ENCODE data around the gene AMPD3. TPM values are rescaled to one million over a fixed set of nuclear protein-coding genes. Genes with fewer than 3 reads are reported as not detected.

Gene AMPD3
- total and polyA plus RNA-seq, 2 donors (not counting 1 experiment from before 2014, with no cell fraction given): 40.1 to 85.5 TPM

- ATAC-seq (ENCODE audit: low read depth): no peak
- Histone ChIP-seq H2AFZ (ENCODE audit: insufficient read depth, low read depth, low read length, poor library complexity, severe bottlenecking) (no peak overlapping the region), H3K9ac (ENCODE audit: low read length) (no peak overlapping the region), H3K4me1 (ENCODE audit: control insufficient read depth in 2 of 2, insufficient read depth in 2 of 2, low read length in 2 of 2) (peaks cover 22 to 31% of the 10 kb centered on the region in 2 donors), H3K36me3 (replicated peaks in 1 of 2; ENCODE audit: control extremely low read depth in 1 of 2, control insufficient read depth in 1 of 2, extremely low read depth in 1 of 2, insufficient read depth in 2 of 2, low read length in 1 of 2) (peaks cover 23 to 45% of the 10 kb centered on the region in 2 experiments), H3K27ac (ENCODE audit: low read length in 2 of 2) (no peak overlapping the region), H3K27me3 (replicated peaks in 1 of 4; ENCODE audit: control extremely low read depth in 1 of 4, control insufficient read depth in 3 of 4, insufficient read depth in 4 of 4, low read length in 3 of 4) (no peaks in the 10 kb centered on the region), H3K9me3 (ENCODE audit: control extremely low read depth in 1 of 3, control insufficient read depth in 2 of 3, insufficient read depth in 1 of 3, low read length in 2 of 3) (no peaks in the 10 kb centered on the region), H3K4me2 (replicated peaks; ENCODE audit: low read depth, low read length, poor library complexity, severe bottlenecking) (no peak overlapping the region), H3K79me2 (ENCODE audit: control insufficient read depth, insufficient read depth, low read length) (peaks cover 67% of the 10 kb centered on the region), H4K20me1 (ENCODE audit: control insufficient read depth, insufficient read depth, low read length, poor library complexity, severe bottlenecking) (no peaks in the 10 kb centered on the region), H3K4me3 (ENCODE audit: control extremely low read depth in 1 of 5, extremely low read depth in 1 of 5, insufficient read depth in 1 of 5, low read depth in 2 of 5, low read length in 4 of 5) (no peak overlapping the region)
- Mint-ChIP-seq H3K4me1 (peaks cover 45% of the 10 kb centered on the region), H3K4me3 (no peak overlapping the region), H3K9me3 (ENCODE audit: insufficient read depth) (no peaks in the 10 kb centered on the region), H3K27me3 (no peaks in the 10 kb centered on the region), H3K27ac (no peak overlapping the region)
- no peak for TF ChIP-seq EZH2 (IDR thresholded peaks at IDR 0.05; ENCODE audit: borderline replicate concordance, insufficient read depth, low read depth, low read length, poor library complexity, severe bottlenecking)
- no peak for TF ChIP-seq CTCF (IDR thresholded peaks at IDR 0.05)
- intact Hi-C loops (cut with micrococcal nuclease): loop anchor here (5.0 kb wide), 1 partner anchor 34 kb away; the partner anchor contains the start of gene LYVE1
- ChIA-PET POLR2A (no interaction called here), CTCF (interaction anchor here (0.8 to 4.5 kb wide), 7 partner anchors 8 to 127 kb away, joined by 3 to 29 read pairs (median 5); partner anchors contain the start of gene RNF141)
- no peak for DNase-seq
Observed at GRCh38 chr11:10533323-10533722, 78.3 kb downstream of the AMPD3 start.

GRCh38 chr11:10534316-10534715, 79.3 kb downstream of the AMPD3 start:
- Histone ChIP-seq H2AFZ (ENCODE audit: insufficient read depth, low read depth, low read length, poor library complexity, severe bottlenecking) (no peak overlapping the region), H4K20me1 (ENCODE audit: control insufficient read depth, insufficient read depth, low read length, poor library complexity, severe bottlenecking) (no peaks in the 10 kb centered on the region), H3K79me2 (ENCODE audit: control insufficient read depth, insufficient read depth, low read length) (peaks cover 76% of the 10 kb centered on the region), H3K4me1 (ENCODE audit: control insufficient read depth in 2 of 2, insufficient read depth in 2 of 2, low read length in 2 of 2) (peaks cover 24 to 39% of the 10 kb centered on the region in 2 donors), H3K36me3 (replicated peaks in 1 of 2; ENCODE audit: control extremely low read depth in 1 of 2, control insufficient read depth in 1 of 2, extremely low read depth in 1 of 2, insufficient read depth in 2 of 2, low read length in 1 of 2) (peaks cover 19 to 35% of the 10 kb centered on the region in 2 experiments), H3K4me3 (ENCODE audit: control extremely low read depth in 1 of 5, extremely low read depth in 1 of 5, insufficient read depth in 1 of 5, low read depth in 2 of 5, low read length in 4 of 5) (no peak overlapping the region), H3K27me3 (replicated peaks in 1 of 4; ENCODE audit: control extremely low read depth in 1 of 4, control insufficient read depth in 3 of 4, insufficient read depth in 4 of 4, low read length in 3 of 4) (no peaks in the 10 kb centered on the region), H3K9ac (ENCODE audit: low read length) (no peak overlapping the region), H3K9me3 (ENCODE audit: control extremely low read depth in 1 of 3, control insufficient read depth in 2 of 3, insufficient read depth in 1 of 3, low read length in 2 of 3) (no peaks in the 10 kb centered on the region), H3K27ac (ENCODE audit: low read length in 2 of 2) (peak overlapping the region in 1 of 2 donors; percentile 38), H3K4me2 (replicated peaks; ENCODE audit: low read depth, low read length, poor library complexity, severe bottlenecking) (peak overlapping the region; percentile 39)
- CTCF ChIA-PET: interaction anchor here (0.9 to 4.5 kb wide), 10 partner anchors 7 to 129 kb away, joined by 3 to 29 read pairs (median 5); partner anchors contain the start of gene RNF141
- intact Hi-C loops (cut with micrococcal nuclease): loop anchor here (5.0 kb wide), 1 partner anchor 33 kb away; the partner anchor contains the start of gene LYVE1
- ATAC-seq (ENCODE audit: low read depth) (no peak), DNase-seq (peak; percentile 54)
- no peak for TF ChIP-seq EZH2 (IDR thresholded peaks at IDR 0.05; ENCODE audit: borderline replicate concordance, insufficient read depth, low read depth, low read length, poor library complexity, severe bottlenecking)
- TF ChIP-seq CTCF (IDR thresholded peaks at IDR 0.05): no peak
- H3K9me3 Mint-ChIP-seq (ENCODE audit: insufficient read depth): no peaks in the 10 kb centered on the region
- POLR2A ChIA-PET: interaction anchor here (0.8 to 0.9 kb wide), 2 partner anchors 74 to 78 kb away, joined by 3 to 5 read pairs; no protein-coding TSS in a partner anchor
- peaks cover 53% of the 10 kb centered on the region for H3K4me1 Mint-ChIP-seq
- WGBS (ENCODE audit: insufficient coverage): no CpG with 5 or more reads among the region's 2 CpGs
- no peak overlapping the region for H3K27ac Mint-ChIP-seq
- no peak overlapping the region for H3K4me3 Mint-ChIP-seq
- H3K27me3 Mint-ChIP-seq: no peaks in the 10 kb centered on the region
